MM.1S (cell line): ENCODE measurements around the gene STX1A.

ENCODE experiments used
- CTCF ChIP-seq: fragments of 300-600 bp; sonication (generic); IDR thresholded peaks from 2 replicates; pipeline ENCODE4 v1.5.1; 2016; ENCODE audit warnings: antibody characterized with exemption, low read length, mixed read lengths
- EZH2 ChIP-seq: fragments of 300-600 bp; sonication (generic); optimal IDR thresholded peaks from 2 replicates; pipeline ENCODE3; 2017; ENCODE audit warnings: low read depth, mild to moderate bottlenecking, antibody characterized with exemption, low read length, mixed read lengths

- no peak for TF ChIP-seq CTCF
- no peak for TF ChIP-seq EZH2
Measured at GRCh38 chr7:73706126-73707044, 13.1 kb downstream of the STX1A start.
